ENCODE data around the gene TNIK. TPM values are rescaled to one million over a fixed set of nuclear protein-coding genes. Genes with fewer than 3 reads are reported as not detected.

The TNIK gene
- total and polyA plus RNA-seq, 10 of the 15 experiments (the other 5 are each of a cell fraction or from before 2014, with no cell fraction given), result 13.9 to 74.3 (median 48.2) TPM

DNA sequence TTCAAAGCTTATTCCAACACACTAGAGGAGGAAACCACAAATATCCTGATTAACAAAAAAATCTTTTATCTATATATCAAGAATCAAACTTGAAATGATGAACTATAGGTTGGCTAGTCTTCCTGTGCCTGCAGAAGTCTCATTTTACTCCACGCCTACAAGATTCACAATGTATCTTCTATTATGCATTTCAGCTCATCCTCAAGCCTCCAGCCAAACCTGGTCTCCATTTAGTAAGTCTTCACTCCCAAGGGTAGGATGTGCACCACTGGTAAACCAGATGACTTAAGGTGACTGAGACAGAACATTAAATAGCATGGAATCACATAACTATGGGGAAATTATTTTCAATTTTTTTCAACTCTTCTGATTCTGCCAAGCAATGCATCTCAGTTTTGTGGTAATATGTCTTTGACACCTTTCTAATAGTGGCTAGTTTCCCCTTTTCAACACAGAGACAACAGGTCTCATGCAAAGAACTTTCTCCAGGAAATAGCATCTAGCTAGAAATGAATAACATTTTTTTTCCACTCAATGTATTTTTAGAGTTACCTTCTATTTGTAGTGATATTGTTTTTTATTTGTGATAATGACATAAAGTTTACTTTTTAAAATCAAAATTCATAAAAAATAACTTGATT, 166.9 kb downstream of the TNIK start:
- intact Hi-C loops (cut with micrococcal nuclease; ENCODE audit: unreplicated experiment) (no loop called here), in situ Hi-C loops (cut with MboI) (no loop called here)
- no TSS peak for BruUV-seq (replicated peaks)
- FAIRE-seq (peak; percentile 73), ATAC-seq (peak; percentile 67), DNase-seq (ENCODE audit: low read depth, low spot score) (no peak)
- H3K9ac ChIP-seq (ENCODE audit: control insufficient read depth, insufficient read depth, low read length), result no peak overlapping the region
- H3K4me2 ChIP-seq (ENCODE audit: control insufficient read depth, insufficient read depth), result peak overlapping the region; percentile 19
- ChIA-PET RAD21 (ENCODE audit: unreplicated experiment) (interaction anchor here (0.6 to 5.3 kb wide), 21 partner anchors 8 to 168 kb away, joined by 3 to 24 read pairs (median 4); no protein-coding TSS in a partner anchor), POLR2A (interaction anchor here (0.6 to 2.2 kb wide), 13 partner anchors 8 to 168 kb away, joined by 3 to 6 read pairs (median 4); partner anchors contain the start of gene TNIK), SMC1A (ENCODE audit: uncharacterized antibody, unreplicated experiment) (interaction anchor here (0.9 to 7.7 kb wide), 16 partner anchors 10 to 270 kb away, joined by 3 to 70 read pairs (median 4); partner anchors contain the start of gene TNIK), CTCF (interaction anchor here (0.8 to 5.0 kb wide), 13 partner anchors 12 to 160 kb away, joined by 3 to 23 read pairs (median 3); no protein-coding TSS in a partner anchor)
- H3K27me3 ChIP-seq (replicated peaks in 1 of 2; ENCODE audit: control insufficient read depth in 2 of 2, insufficient read depth in 2 of 2, low read length in 1 of 2), result no peaks in the 10 kb centered on the region
- no peaks in the 10 kb centered on the region; a peak in 1 of 4 replicates for H3K36me3 ChIP-seq (ENCODE audit: control insufficient read depth in 2 of 2, insufficient read depth in 2 of 2, low read length in 1 of 2)
- peaks cover 79% of the 10 kb centered on the region for H3K79me2 ChIP-seq (ENCODE audit: control insufficient read depth, insufficient read depth, low read length)
- no peak overlapping the region for H2AFZ ChIP-seq (ENCODE audit: control insufficient read depth, low read depth, low read length)
- no peaks in the 10 kb centered on the region for H4K20me1 ChIP-seq (ENCODE audit: control insufficient read depth, insufficient read depth)
- peaks cover 1% of the 10 kb centered on the region; the same call in 2 of the 3 replicates for H3K9me3 ChIP-seq (replicated peaks; ENCODE audit: control insufficient read depth, insufficient read depth, low read length)
- H3K4me3 ChIP-seq, result no peak overlapping the region
- H3K4me1 ChIP-seq (ENCODE audit: control insufficient read depth, insufficient read depth, low read length), result peaks cover 60% of the 10 kb centered on the region
- 96% methylated on average over 1 of the region's 1 CpG for WGBS (ENCODE audit: insufficient coverage, insufficient replicate concordance, low lambda C conversion rate, missing lambda C conversion rate)
- H3K27ac ChIP-seq (ENCODE audit: control insufficient read depth, insufficient read depth), result peak overlapping the region; percentile 60
- TF ChIP-seq ZNF384 (IDR thresholded peaks at IDR 0.05; ENCODE audit: borderline replicate concordance, low read depth, low read length), result peak; percentile 34; the same call in 1 of the 2 replicates
- TF ChIP-seq, protein P1, sequence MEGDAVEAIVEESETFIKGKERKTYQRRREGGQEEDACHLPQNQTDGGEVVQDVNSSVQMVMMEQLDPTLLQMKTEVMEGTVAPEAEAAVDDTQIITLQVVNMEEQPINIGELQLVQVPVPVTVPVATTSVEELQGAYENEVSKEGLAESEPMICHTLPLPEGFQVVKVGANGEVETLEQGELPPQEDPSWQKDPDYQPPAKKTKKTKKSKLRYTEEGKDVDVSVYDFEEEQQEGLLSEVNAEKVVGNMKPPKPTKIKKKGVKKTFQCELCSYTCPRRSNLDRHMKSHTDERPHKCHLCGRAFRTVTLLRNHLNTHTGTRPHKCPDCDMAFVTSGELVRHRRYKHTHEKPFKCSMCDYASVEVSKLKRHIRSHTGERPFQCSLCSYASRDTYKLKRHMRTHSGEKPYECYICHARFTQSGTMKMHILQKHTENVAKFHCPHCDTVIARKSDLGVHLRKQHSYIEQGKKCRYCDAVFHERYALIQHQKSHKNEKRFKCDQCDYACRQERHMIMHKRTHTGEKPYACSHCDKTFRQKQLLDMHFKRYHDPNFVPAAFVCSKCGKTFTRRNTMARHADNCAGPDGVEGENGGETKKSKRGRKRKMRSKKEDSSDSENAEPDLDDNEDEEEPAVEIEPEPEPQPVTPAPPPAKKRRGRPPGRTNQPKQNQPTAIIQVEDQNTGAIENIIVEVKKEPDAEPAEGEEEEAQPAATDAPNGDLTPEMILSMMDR (IDR thresholded peaks at IDR 0.05 in 2 of 3, conservative IDR thresholded peaks at IDR 0.05 in 1 of 3; ENCODE audit: control insufficient read depth in 2 of 3, extremely low read depth in 1 of 3, insufficient read depth in 1 of 3, low read depth in 3 of 3, low read length in 3 of 3), result no peak
- no peak; the same call in 1 of the 2 replicates for TF ChIP-seq TBL1XR1 (IDR thresholded peaks at IDR 0.05; ENCODE audit: low read depth, low read length)
- TF ChIP-seq EP300 (IDR thresholded peaks at IDR 0.05; ENCODE audit: borderline replicate concordance in 1 of 2, control insufficient read depth in 1 of 2, low read depth in 2 of 2, low read length in 2 of 2), result 0 out of 4 replicates have a peak, but pooled peaks have one; percentile 7 to 22
- TF ChIP-seq ZBED1 (IDR thresholded peaks at IDR 0.05; ENCODE audit: borderline replicate concordance), result no peak
- no peak for TF ChIP-seq PML (IDR thresholded peaks at IDR 0.05; ENCODE audit: low read length)
- TF ChIP-seq, protein P2, sequence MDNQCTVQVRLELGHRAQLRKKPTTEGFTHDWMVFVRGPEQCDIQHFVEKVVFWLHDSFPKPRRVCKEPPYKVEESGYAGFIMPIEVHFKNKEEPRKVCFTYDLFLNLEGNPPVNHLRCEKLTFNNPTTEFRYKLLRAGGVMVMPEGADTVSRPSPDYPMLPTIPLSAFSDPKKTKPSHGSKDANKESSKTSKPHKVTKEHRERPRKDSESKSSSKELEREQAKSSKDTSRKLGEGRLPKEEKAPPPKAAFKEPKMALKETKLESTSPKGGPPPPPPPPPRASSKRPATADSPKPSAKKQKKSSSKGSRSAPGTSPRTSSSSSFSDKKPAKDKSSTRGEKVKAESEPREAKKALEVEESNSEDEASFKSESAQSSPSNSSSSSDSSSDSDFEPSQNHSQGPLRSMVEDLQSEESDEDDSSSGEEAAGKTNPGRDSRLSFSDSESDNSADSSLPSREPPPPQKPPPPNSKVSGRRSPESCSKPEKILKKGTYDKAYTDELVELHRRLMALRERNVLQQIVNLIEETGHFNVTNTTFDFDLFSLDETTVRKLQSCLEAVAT (IDR thresholded peaks at IDR 0.05), result no peak
- TF ChIP-seq FOXK2 (IDR thresholded peaks at IDR 0.05), result no peak
- TF ChIP-seq, protein P3, sequence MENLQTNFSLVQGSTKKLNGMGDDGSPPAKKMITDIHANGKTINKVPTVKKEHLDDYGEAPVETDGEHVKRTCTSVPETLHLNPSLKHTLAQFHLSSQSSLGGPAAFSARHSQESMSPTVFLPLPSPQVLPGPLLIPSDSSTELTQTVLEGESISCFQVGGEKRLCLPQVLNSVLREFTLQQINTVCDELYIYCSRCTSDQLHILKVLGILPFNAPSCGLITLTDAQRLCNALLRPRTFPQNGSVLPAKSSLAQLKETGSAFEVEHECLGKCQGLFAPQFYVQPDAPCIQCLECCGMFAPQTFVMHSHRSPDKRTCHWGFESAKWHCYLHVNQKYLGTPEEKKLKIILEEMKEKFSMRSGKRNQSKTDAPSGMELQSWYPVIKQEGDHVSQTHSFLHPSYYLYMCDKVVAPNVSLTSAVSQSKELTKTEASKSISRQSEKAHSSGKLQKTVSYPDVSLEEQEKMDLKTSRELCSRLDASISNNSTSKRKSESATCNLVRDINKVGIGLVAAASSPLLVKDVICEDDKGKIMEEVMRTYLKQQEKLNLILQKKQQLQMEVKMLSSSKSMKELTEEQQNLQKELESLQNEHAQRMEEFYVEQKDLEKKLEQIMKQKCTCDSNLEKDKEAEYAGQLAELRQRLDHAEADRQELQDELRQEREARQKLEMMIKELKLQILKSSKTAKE (IDR thresholded peaks at IDR 0.05; ENCODE audit: low read depth, poor library complexity, severe bottlenecking), result no peak
- TF ChIP-seq, protein P4, sequence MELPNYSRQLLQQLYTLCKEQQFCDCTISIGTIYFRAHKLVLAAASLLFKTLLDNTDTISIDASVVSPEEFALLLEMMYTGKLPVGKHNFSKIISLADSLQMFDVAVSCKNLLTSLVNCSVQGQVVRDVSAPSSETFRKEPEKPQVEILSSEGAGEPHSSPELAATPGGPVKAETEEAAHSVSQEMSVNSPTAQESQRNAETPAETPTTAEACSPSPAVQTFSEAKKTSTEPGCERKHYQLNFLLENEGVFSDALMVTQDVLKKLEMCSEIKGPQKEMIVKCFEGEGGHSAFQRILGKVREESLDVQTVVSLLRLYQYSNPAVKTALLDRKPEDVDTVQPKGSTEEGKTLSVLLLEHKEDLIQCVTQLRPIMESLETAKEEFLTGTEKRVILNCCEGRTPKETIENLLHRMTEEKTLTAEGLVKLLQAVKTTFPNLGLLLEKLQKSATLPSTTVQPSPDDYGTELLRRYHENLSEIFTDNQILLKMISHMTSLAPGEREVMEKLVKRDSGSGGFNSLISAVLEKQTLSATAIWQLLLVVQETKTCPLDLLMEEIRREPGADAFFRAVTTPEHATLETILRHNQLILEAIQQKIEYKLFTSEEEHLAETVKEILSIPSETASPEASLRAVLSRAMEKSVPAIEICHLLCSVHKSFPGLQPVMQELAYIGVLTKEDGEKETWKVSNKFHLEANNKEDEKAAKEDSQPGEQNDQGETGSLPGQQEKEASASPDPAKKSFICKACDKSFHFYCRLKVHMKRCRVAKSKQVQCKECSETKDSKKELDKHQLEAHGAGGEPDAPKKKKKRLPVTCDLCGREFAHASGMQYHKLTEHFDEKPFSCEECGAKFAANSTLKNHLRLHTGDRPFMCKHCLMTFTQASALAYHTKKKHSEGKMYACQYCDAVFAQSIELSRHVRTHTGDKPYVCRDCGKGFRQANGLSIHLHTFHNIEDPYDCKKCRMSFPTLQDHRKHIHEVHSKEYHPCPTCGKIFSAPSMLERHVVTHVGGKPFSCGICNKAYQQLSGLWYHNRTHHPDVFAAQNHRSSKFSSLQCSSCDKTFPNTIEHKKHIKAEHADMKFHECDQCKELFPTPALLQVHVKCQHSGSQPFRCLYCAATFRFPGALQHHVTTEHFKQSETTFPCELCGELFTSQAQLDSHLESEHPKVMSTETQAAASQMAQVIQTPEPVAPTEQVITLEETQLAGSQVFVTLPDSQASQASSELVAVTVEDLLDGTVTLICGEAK (IDR thresholded peaks at IDR 0.05; ENCODE audit: borderline replicate concordance), result no peak

Measured in GM12878 (cell line).